Activated CD8-positive, alpha-beta memory T cell treated with anti-CD3 and anti-CD28 coated beads, Interleukin-2, amount 10 ng/mL, durations not matched to agents 7 days and 5 days (primary cell): Measurements from ENCODE around the gene MAPK11. TPM values are rescaled to one million over a fixed set of nuclear protein-coding genes. Genes with fewer than 3 reads are reported as not detected.
A peak's percentile ranks its signal among the peaks of the same experiment; 100 is the strongest.

Experiments
- ATAC-seq: fragments of 150-1000 bp; cut with Tn5 transposase; one replicate; pipeline ENCODE4 v1.10.0; 2021; ENCODE audit warnings: moderate library complexity
- CTCF ChIA-PET: fragments of 350-600 bp; sonication (Branson Sonifier 250); formaldehyde crosslinking; loops from one replicate; lab custom pipeline; 2021; ENCODE audit warnings: antibody characterized with exemption; lab: Charles Lee
- DNase-seq: peaks from one replicate; pipeline ENCODE4 v3.0.0-alpha.2; 2020
- H3K27ac Mint-ChIP-seq: one replicate; pipeline ENCODE4 v1.8.0; 2021; ENCODE audit warnings: mild to moderate bottlenecking, mixed read lengths
- H3K27me3 Mint-ChIP-seq: one replicate; pipeline ENCODE4 v1.8.0; 2021; ENCODE audit warnings: mixed read lengths
- H3K36me3 Mint-ChIP-seq: one replicate; pipeline ENCODE4 v1.8.0; 2021; ENCODE audit warnings: mild to moderate bottlenecking, mixed read lengths
- H3K4me1 Mint-ChIP-seq: one replicate; pipeline ENCODE4 v1.8.0; 2021; ENCODE audit warnings: mixed read lengths
- H3K4me3 Mint-ChIP-seq: one replicate; pipeline ENCODE4 v1.8.0; 2021; ENCODE audit warnings: mild to moderate bottlenecking, moderate library complexity, mixed read lengths
- H3K9me3 Mint-ChIP-seq: one replicate; pipeline ENCODE4 v1.8.0; 2022; ENCODE audit warnings: low read depth, mixed read lengths
- total RNA-seq, 2 experiments: library from RNA; stranded (reverse); gene quantifications; one replicate each; pipeline ENCODE4 v1.2.3, GENCODE V29; 2021

The MAPK11 gene
- total RNA-seq, 2 experiments from 2014 or later, result 16.5 to 18.5 TPM

GRCh38 chr22:50297510-50298265 is 27.5 kb upstream of the MAPK11 start:
- DNase-seq (no peak), ATAC-seq (no peak)
- H3K36me3 Mint-ChIP-seq, result no peaks in the 10 kb centered on the region
- peaks cover 4% of the 10 kb centered on the region for H3K4me1 Mint-ChIP-seq
- CTCF ChIA-PET, result interaction anchor here (0.6 to 3.6 kb wide), 2 partner anchors 21 to 30 kb away, joined by 3 to 12 read pairs; no protein-coding TSS in a partner anchor
- no peak overlapping the region for H3K4me3 Mint-ChIP-seq
- H3K27me3 Mint-ChIP-seq, result peaks cover 7% of the 10 kb centered on the region
- H3K9me3 Mint-ChIP-seq, result no peaks in the 10 kb centered on the region
- no peak overlapping the region for H3K27ac Mint-ChIP-seq

- CTCF ChIA-PET, result interaction anchor here (3.6 kb wide), 1 partner anchor 21 kb away, joined by 12 read pairs; no protein-coding TSS in a partner anchor
- peaks cover 9% of the 10 kb centered on the region for H3K4me1 Mint-ChIP-seq
- H3K9me3 Mint-ChIP-seq, result no peaks in the 10 kb centered on the region
- H3K4me3 Mint-ChIP-seq, result no peak overlapping the region
- H3K27me3 Mint-ChIP-seq, result peaks cover 14% of the 10 kb centered on the region
- DNase-seq (no peak), ATAC-seq (no peak)
- H3K27ac Mint-ChIP-seq, result no peak overlapping the region
- H3K36me3 Mint-ChIP-seq, result no peaks in the 10 kb centered on the region
Measured at GRCh38 chr22:50296658-50297490, 26.7 kb upstream of the MAPK11 start.

GRCh38 chr22:50294319-50294656 is 24.1 kb upstream of the MAPK11 start:
- no peak for DNase-seq
- Mint-ChIP-seq H3K9me3 (no peaks in the 10 kb centered on the region), H3K27ac (no peak overlapping the region), H3K27me3 (peaks cover 16% of the 10 kb centered on the region), H3K4me1 (peaks cover 12% of the 10 kb centered on the region), H3K4me3 (no peak overlapping the region), H3K36me3 (no peaks in the 10 kb centered on the region)
- CTCF ChIA-PET, result interaction anchor here (0.6 to 4.1 kb wide), 5 partner anchors 13 to 146 kb away, joined by 3 to 16 read pairs (median 6); partner anchors contain the start of gene PLXNB2
- ATAC-seq, result no peak

GRCh38 chr22:50293441-50294318 is 23.5 kb upstream of the MAPK11 start:
- CTCF ChIA-PET, result interaction anchor here (1.0 to 4.1 kb wide), 7 partner anchors 13 to 75 kb away, joined by 3 to 16 read pairs (median 6); partner anchors contain the start of gene PLXNB2
- DNase-seq (no peak), ATAC-seq (peak; percentile 31)
- H3K27ac Mint-ChIP-seq, result no peak overlapping the region
- H3K4me1 Mint-ChIP-seq, result peaks cover 12% of the 10 kb centered on the region
- H3K36me3 Mint-ChIP-seq, result no peaks in the 10 kb centered on the region
- no peak overlapping the region for H3K4me3 Mint-ChIP-seq
- peaks cover 16% of the 10 kb centered on the region for H3K27me3 Mint-ChIP-seq
- no peaks in the 10 kb centered on the region for H3K9me3 Mint-ChIP-seq

GRCh38 chr22:50292643-50293440 is 22.7 kb upstream of the MAPK11 start:
- Mint-ChIP-seq H3K36me3 (no peaks in the 10 kb centered on the region), H3K27me3 (peaks cover 16% of the 10 kb centered on the region), H3K27ac (no peak overlapping the region), H3K9me3 (no peaks in the 10 kb centered on the region), H3K4me3 (peak overlapping the region; percentile 3), H3K4me1 (peaks cover 12% of the 10 kb centered on the region)
- DNase-seq, result no peak
- ATAC-seq, result peak; percentile 28
- CTCF ChIA-PET, result interaction anchor here (1.1 to 4.1 kb wide), 6 partner anchors 11 to 76 kb away, joined by 3 to 16 read pairs (median 4); no protein-coding TSS in a partner anchor

- no peaks in the 10 kb centered on the region for H3K9me3 Mint-ChIP-seq
- H3K36me3 Mint-ChIP-seq, result no peaks in the 10 kb centered on the region
- H3K27me3 Mint-ChIP-seq, result peaks cover 12% of the 10 kb centered on the region
- ATAC-seq (no peak), DNase-seq (no peak)
- CTCF ChIA-PET, result interaction anchor here (1.5 kb wide), 1 partner anchor 14 kb away, joined by 6 read pairs; no protein-coding TSS in a partner anchor
- H3K27ac Mint-ChIP-seq, result no peak overlapping the region
- H3K4me3 Mint-ChIP-seq, result no peak overlapping the region
- H3K4me1 Mint-ChIP-seq, result peaks cover 12% of the 10 kb centered on the region
Measured at GRCh38 chr22:50289942-50290630, 19.9 kb upstream of the MAPK11 start.

- Mint-ChIP-seq H3K4me3 (no peak overlapping the region), H3K4me1 (peaks cover 12% of the 10 kb centered on the region), H3K27ac (no peak overlapping the region), H3K9me3 (no peaks in the 10 kb centered on the region), H3K36me3 (no peaks in the 10 kb centered on the region), H3K27me3 (peaks cover 12% of the 10 kb centered on the region)
- DNase-seq (no peak), ATAC-seq (no peak)
- CTCF ChIA-PET, result no interaction called here
Measured at GRCh38 chr22:50289151-50289941, 19.2 kb upstream of the MAPK11 start.

- H3K27me3 Mint-ChIP-seq, result peaks cover 9% of the 10 kb centered on the region
- H3K36me3 Mint-ChIP-seq, result no peaks in the 10 kb centered on the region
- ATAC-seq (no peak), DNase-seq (no peak)
- no peak overlapping the region for H3K27ac Mint-ChIP-seq
- CTCF ChIA-PET, result no interaction called here
- peaks cover 9% of the 10 kb centered on the region for H3K4me1 Mint-ChIP-seq
- H3K9me3 Mint-ChIP-seq, result no peaks in the 10 kb centered on the region
- H3K4me3 Mint-ChIP-seq, result no peak overlapping the region
Measured at GRCh38 chr22:50287731-50288130, 17.6 kb upstream of the MAPK11 start.

- Mint-ChIP-seq H3K27me3 (peaks cover 1% of the 10 kb centered on the region), H3K4me1 (peaks cover 2% of the 10 kb centered on the region), H3K9me3 (no peaks in the 10 kb centered on the region), H3K4me3 (no peak overlapping the region), H3K27ac (no peak overlapping the region), H3K36me3 (no peaks in the 10 kb centered on the region)
- CTCF ChIA-PET, result no interaction called here
- ATAC-seq (no peak), DNase-seq (no peak)
Measured at GRCh38 chr22:50286701-50287318, 16.6 kb upstream of the MAPK11 start.

GRCh38 chr22:50286275-50286674 is 16.1 kb upstream of the MAPK11 start:
- CTCF ChIA-PET, result no interaction called here
- Mint-ChIP-seq H3K27ac (no peak overlapping the region), H3K4me3 (no peak overlapping the region), H3K4me1 (no peaks in the 10 kb centered on the region), H3K36me3 (no peaks in the 10 kb centered on the region), H3K9me3 (no peaks in the 10 kb centered on the region), H3K27me3 (no peaks in the 10 kb centered on the region)
- DNase-seq (no peak), ATAC-seq (no peak)
